Measurements from ENCODE around the gene CYTH3.
"Not testable (repeated sequence)": the region's sequence is repeated elsewhere in the genome, so short reads cannot be mapped to it uniquely, and the experiment has no call there.

GRCh38 chr7:6291941-6292340 is 19.5 kb upstream of the CYTH3 start:
- TF ChIP-seq, protein P1, sequence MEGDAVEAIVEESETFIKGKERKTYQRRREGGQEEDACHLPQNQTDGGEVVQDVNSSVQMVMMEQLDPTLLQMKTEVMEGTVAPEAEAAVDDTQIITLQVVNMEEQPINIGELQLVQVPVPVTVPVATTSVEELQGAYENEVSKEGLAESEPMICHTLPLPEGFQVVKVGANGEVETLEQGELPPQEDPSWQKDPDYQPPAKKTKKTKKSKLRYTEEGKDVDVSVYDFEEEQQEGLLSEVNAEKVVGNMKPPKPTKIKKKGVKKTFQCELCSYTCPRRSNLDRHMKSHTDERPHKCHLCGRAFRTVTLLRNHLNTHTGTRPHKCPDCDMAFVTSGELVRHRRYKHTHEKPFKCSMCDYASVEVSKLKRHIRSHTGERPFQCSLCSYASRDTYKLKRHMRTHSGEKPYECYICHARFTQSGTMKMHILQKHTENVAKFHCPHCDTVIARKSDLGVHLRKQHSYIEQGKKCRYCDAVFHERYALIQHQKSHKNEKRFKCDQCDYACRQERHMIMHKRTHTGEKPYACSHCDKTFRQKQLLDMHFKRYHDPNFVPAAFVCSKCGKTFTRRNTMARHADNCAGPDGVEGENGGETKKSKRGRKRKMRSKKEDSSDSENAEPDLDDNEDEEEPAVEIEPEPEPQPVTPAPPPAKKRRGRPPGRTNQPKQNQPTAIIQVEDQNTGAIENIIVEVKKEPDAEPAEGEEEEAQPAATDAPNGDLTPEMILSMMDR (IDR thresholded peaks at IDR 0.05), result not testable (repeated sequence)
- TF ChIP-seq POLR2A, EP300 (IDR thresholded peaks at IDR 0.05): not testable (repeated sequence)

Measured in ovary (tissue), 3 donors.